ENCODE data around the gene C16orf90. TPM values are rescaled to one million over a fixed set of nuclear protein-coding genes. Genes with fewer than 3 reads are reported as not detected.

C16orf90 gene
- total and polyA plus RNA-seq, 4 donors = not detected

DNA sequence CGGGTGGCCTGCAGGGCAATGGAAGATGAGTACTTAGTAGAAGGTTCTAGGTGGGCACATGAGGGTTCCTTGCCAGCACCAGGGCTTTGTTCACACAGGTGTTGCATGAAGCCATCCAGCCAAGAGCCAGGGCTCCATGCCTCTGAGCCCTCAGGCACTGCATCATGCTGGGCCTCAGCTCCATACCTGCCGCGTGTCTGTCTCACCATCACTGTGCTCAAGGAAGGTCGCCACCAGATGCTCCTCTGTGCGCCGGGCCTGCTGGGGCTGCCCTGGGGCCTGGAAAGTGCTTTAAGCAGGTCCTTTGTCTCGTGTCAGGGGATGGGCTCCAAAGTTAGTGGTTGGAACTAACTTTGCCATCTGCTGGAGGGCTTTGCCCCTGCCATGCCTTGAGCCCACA lies 25.6 kb downstream of the C16orf90 start:
- DNase-seq (ENCODE audit: low spot score) = no peak
- TF ChIP-seq RXRA (IDR thresholded peaks at IDR 0.05) (no peak), NR2F2 (IDR thresholded peaks at IDR 0.05) (no peak), HNF4A (conservative IDR thresholded peaks at IDR 0.05) (no peak), FOXA2 (IDR thresholded peaks at IDR 0.05) (no peak), GABPA (IDR thresholded peaks at IDR 0.05 in 1 of 2, conservative IDR thresholded peaks at IDR 0.05 in 1 of 2) (no peak), TAF1 (conservative IDR thresholded peaks at IDR 0.05) (no peak), JUND (IDR thresholded peaks at IDR 0.05) (no peak)
- TF ChIP-seq, protein P1, sequence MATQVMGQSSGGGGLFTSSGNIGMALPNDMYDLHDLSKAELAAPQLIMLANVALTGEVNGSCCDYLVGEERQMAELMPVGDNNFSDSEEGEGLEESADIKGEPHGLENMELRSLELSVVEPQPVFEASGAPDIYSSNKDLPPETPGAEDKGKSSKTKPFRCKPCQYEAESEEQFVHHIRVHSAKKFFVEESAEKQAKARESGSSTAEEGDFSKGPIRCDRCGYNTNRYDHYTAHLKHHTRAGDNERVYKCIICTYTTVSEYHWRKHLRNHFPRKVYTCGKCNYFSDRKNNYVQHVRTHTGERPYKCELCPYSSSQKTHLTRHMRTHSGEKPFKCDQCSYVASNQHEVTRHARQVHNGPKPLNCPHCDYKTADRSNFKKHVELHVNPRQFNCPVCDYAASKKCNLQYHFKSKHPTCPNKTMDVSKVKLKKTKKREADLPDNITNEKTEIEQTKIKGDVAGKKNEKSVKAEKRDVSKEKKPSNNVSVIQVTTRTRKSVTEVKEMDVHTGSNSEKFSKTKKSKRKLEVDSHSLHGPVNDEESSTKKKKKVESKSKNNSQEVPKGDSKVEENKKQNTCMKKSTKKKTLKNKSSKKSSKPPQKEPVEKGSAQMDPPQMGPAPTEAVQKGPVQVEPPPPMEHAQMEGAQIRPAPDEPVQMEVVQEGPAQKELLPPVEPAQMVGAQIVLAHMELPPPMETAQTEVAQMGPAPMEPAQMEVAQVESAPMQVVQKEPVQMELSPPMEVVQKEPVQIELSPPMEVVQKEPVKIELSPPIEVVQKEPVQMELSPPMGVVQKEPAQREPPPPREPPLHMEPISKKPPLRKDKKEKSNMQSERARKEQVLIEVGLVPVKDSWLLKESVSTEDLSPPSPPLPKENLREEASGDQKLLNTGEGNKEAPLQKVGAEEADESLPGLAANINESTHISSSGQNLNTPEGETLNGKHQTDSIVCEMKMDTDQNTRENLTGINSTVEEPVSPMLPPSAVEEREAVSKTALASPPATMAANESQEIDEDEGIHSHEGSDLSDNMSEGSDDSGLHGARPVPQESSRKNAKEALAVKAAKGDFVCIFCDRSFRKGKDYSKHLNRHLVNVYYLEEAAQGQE (IDR thresholded peaks at IDR 0.05) = no peak
- Histone ChIP-seq H3K4me1 (ENCODE audit: control insufficient read depth in 4 of 4, insufficient read depth in 4 of 4, low read length in 3 of 4) (peaks cover 4 to 26% (median 14%) of the 10 kb centered on the region in 4 donors), H3K9ac (ENCODE audit: low read depth in 1 of 2, low read length in 2 of 2) (no peak overlapping the region), H3K36me3 (ENCODE audit: control insufficient read depth in 4 of 4, insufficient read depth in 3 of 4, low read depth in 1 of 4, low read length in 3 of 4) (peaks cover 0 to 8% (median 4%) of the 10 kb centered on the region in 4 donors), H3K4me3 (ENCODE audit: low read depth in 1 of 3, low read length in 3 of 3) (no peak overlapping the region), H3K9me3 (ENCODE audit: control insufficient read depth in 4 of 4, low read length in 3 of 4) (no peaks in the 10 kb centered on the region), H3K27me3 (ENCODE audit: control insufficient read depth in 4 of 4, insufficient read depth in 4 of 4, low read length in 3 of 4) (no peaks in the 10 kb centered on the region), H3K27ac (ENCODE audit: low read depth in 1 of 2, low read length in 2 of 2) (no peak overlapping the region)
- WGBS = 94% methylated on average over 7 of the region's 7 CpGs

DNA sequence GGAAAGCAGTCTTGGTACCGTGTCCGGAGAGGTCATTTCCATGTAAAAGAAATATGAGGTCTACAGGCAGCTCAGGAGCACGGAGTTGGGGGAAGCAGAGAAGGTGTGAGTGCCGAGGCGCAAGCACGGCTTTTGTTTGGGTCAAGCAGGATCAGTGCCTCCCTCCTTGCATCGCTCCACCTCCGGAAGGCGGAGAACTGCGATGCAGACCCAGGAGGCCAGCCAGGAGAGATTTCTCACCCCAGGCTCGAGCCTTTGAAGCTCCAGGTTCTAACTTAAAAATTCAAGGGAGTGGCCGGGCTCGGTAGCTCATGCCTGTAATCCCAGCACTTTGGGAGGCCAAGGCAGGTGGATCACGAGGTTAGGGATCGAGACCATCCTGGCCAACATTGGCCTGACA lies 26.8 kb downstream of the C16orf90 start:
- DNase-seq (ENCODE audit: low spot score) = no peak

More for the DNA sequence above, 26.8 kb downstream of the C16orf90 start:
- Histone ChIP-seq H3K36me3 (ENCODE audit: control insufficient read depth in 4 of 4, insufficient read depth in 3 of 4, low read depth in 1 of 4, low read length in 3 of 4) (peaks cover 0 to 8% (median 3%) of the 10 kb centered on the region in 4 donors), H3K27me3 (ENCODE audit: control insufficient read depth in 4 of 4, insufficient read depth in 4 of 4, low read length in 3 of 4) (no peaks in the 10 kb centered on the region), H3K4me3 (ENCODE audit: low read depth in 1 of 3, low read length in 3 of 3) (no peak overlapping the region), H3K4me1 (ENCODE audit: control insufficient read depth in 4 of 4, insufficient read depth in 4 of 4, low read length in 3 of 4) (peaks cover 7 to 24% (median 15%) of the 10 kb centered on the region in 4 donors), H3K9ac (ENCODE audit: low read depth in 1 of 2, low read length in 2 of 2) (no peak overlapping the region), H3K9me3 (ENCODE audit: control insufficient read depth in 4 of 4, low read length in 3 of 4) (no peaks in the 10 kb centered on the region), H3K27ac (ENCODE audit: low read depth in 1 of 2, low read length in 2 of 2) (no peak overlapping the region)
- TF ChIP-seq EGR1 (IDR thresholded peaks at IDR 0.05; ENCODE audit: low read depth in 2 of 2) = no peak
- TF ChIP-seq, protein P2, sequence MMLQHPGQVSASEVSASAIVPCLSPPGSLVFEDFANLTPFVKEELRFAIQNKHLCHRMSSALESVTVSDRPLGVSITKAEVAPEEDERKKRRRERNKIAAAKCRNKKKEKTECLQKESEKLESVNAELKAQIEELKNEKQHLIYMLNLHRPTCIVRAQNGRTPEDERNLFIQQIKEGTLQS (IDR thresholded peaks at IDR 0.05) = no peak
- TF ChIP-seq RAD21 (IDR thresholded peaks at IDR 0.05) = no peak
- no peak for TF ChIP-seq JUND (IDR thresholded peaks at IDR 0.05)
- TF ChIP-seq, protein P3, sequence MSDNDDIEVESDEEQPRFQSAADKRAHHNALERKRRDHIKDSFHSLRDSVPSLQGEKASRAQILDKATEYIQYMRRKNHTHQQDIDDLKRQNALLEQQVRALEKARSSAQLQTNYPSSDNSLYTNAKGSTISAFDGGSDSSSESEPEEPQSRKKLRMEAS (IDR thresholded peaks at IDR 0.05) = no peak
- TF ChIP-seq, protein P1 (IDR thresholded peaks at IDR 0.05) = no peak
- no peak for TF ChIP-seq RXRA (IDR thresholded peaks at IDR 0.05)
- TF ChIP-seq GABPA (IDR thresholded peaks at IDR 0.05 in 1 of 2, conservative IDR thresholded peaks at IDR 0.05 in 1 of 2) = no peak
- no peak for TF ChIP-seq HNF4A (conservative IDR thresholded peaks at IDR 0.05)
- TF ChIP-seq NR2F2 (IDR thresholded peaks at IDR 0.05) = no peak
- TF ChIP-seq, protein P4, sequence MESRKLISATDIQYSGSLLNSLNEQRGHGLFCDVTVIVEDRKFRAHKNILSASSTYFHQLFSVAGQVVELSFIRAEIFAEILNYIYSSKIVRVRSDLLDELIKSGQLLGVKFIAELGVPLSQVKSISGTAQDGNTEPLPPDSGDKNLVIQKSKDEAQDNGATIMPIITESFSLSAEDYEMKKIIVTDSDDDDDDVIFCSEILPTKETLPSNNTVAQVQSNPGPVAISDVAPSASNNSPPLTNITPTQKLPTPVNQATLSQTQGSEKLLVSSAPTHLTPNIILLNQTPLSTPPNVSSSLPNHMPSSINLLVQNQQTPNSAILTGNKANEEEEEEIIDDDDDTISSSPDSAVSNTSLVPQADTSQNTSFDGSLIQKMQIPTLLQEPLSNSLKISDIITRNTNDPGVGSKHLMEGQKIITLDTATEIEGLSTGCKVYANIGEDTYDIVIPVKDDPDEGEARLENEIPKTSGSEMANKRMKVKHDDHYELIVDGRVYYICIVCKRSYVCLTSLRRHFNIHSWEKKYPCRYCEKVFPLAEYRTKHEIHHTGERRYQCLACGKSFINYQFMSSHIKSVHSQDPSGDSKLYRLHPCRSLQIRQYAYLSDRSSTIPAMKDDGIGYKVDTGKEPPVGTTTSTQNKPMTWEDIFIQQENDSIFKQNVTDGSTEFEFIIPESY (IDR thresholded peaks at IDR 0.05) = no peak
- TF ChIP-seq SP1 (IDR thresholded peaks at IDR 0.05) = no peak
- TF ChIP-seq YY1 (IDR thresholded peaks at IDR 0.05) = no peak
- no peak for TF ChIP-seq FOXA1 (IDR thresholded peaks at IDR 0.05)
- TF ChIP-seq FOXA2 (IDR thresholded peaks at IDR 0.05) = no peak
- TF ChIP-seq, protein P5, sequence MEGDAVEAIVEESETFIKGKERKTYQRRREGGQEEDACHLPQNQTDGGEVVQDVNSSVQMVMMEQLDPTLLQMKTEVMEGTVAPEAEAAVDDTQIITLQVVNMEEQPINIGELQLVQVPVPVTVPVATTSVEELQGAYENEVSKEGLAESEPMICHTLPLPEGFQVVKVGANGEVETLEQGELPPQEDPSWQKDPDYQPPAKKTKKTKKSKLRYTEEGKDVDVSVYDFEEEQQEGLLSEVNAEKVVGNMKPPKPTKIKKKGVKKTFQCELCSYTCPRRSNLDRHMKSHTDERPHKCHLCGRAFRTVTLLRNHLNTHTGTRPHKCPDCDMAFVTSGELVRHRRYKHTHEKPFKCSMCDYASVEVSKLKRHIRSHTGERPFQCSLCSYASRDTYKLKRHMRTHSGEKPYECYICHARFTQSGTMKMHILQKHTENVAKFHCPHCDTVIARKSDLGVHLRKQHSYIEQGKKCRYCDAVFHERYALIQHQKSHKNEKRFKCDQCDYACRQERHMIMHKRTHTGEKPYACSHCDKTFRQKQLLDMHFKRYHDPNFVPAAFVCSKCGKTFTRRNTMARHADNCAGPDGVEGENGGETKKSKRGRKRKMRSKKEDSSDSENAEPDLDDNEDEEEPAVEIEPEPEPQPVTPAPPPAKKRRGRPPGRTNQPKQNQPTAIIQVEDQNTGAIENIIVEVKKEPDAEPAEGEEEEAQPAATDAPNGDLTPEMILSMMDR (IDR thresholded peaks at IDR 0.05; ENCODE audit: low read depth, low read length, missing input control) = no peak
- TF ChIP-seq HNF4G (IDR thresholded peaks at IDR 0.05) = no peak
- 87% methylated on average over 15 of the region's 15 CpGs for WGBS

Data from liver (tissue), 9 donors.